ENCODE measurements around the gene TMEM130.

GRCh38 chr7:98900815-98901214 lies 31.0 kb upstream of the TMEM130 start:
- no peak for TF ChIP-seq CTCF (conservative IDR thresholded peaks at IDR 0.05; ENCODE audit: low read length)
- no peak for TF ChIP-seq EZH2phosphoT487 (IDR thresholded peaks at IDR 0.05; ENCODE audit: borderline replicate concordance)
